ENCODE data around the gene ZNF45. TPM values are rescaled to one million over a fixed set of nuclear protein-coding genes. Genes with fewer than 3 reads are reported as not detected.

Gene ZNF45
- 20.8 to 21.8 TPM (median 21.1 TPM) in 3 replicates for total RNA-seq

GRCh38 chr19:43934985-43935708, at the start of gene ZNF45:
Gene ZNF45 (minus strand): TSS chr19:43935282. CDS start chr19:43922185, 13,097 bp downstream.
- Mint-ChIP-seq H3K27me3 (ENCODE audit: low read depth) (peaks cover 4% of the 10 kb centered on the region), H3K9me3 (peaks cover 16% of the 10 kb centered on the region), H3K4me1 (peaks cover 13% of the 10 kb centered on the region), H3K4me3 (peak within 1 kb of the TSS; percentile 97), H3K36me3 (peaks cover 20% of the 10 kb centered on the region), H3K27ac (peak within 1 kb of the TSS; percentile 96)
- peak; percentile 74 to 84 for DNase-seq (ENCODE audit: low spot score in 2 of 2, unreplicated experiment in 2 of 2)
- TF ChIP-seq, protein P1, sequence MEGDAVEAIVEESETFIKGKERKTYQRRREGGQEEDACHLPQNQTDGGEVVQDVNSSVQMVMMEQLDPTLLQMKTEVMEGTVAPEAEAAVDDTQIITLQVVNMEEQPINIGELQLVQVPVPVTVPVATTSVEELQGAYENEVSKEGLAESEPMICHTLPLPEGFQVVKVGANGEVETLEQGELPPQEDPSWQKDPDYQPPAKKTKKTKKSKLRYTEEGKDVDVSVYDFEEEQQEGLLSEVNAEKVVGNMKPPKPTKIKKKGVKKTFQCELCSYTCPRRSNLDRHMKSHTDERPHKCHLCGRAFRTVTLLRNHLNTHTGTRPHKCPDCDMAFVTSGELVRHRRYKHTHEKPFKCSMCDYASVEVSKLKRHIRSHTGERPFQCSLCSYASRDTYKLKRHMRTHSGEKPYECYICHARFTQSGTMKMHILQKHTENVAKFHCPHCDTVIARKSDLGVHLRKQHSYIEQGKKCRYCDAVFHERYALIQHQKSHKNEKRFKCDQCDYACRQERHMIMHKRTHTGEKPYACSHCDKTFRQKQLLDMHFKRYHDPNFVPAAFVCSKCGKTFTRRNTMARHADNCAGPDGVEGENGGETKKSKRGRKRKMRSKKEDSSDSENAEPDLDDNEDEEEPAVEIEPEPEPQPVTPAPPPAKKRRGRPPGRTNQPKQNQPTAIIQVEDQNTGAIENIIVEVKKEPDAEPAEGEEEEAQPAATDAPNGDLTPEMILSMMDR (IDR thresholded peaks at IDR 0.05; ENCODE audit: unreplicated experiment), result no peak

- Mint-ChIP-seq H3K27ac (peak overlapping the region; percentile 25), H3K4me1 (peaks cover 2% of the 10 kb centered on the region), H3K9me3 (peaks cover 40% of the 10 kb centered on the region), H3K27me3 (ENCODE audit: low read depth) (no peaks in the 10 kb centered on the region), H3K4me3 (peak overlapping the region; percentile 97), H3K36me3 (peaks cover 18% of the 10 kb centered on the region)
- TF ChIP-seq, protein P1 (IDR thresholded peaks at IDR 0.05; ENCODE audit: unreplicated experiment), result no peak
- no peak for DNase-seq (ENCODE audit: low spot score in 2 of 2, unreplicated experiment in 2 of 2)
Measured at GRCh38 chr19:43984687-43985000, 49.6 kb upstream of the ZNF45 start.

DNA sequence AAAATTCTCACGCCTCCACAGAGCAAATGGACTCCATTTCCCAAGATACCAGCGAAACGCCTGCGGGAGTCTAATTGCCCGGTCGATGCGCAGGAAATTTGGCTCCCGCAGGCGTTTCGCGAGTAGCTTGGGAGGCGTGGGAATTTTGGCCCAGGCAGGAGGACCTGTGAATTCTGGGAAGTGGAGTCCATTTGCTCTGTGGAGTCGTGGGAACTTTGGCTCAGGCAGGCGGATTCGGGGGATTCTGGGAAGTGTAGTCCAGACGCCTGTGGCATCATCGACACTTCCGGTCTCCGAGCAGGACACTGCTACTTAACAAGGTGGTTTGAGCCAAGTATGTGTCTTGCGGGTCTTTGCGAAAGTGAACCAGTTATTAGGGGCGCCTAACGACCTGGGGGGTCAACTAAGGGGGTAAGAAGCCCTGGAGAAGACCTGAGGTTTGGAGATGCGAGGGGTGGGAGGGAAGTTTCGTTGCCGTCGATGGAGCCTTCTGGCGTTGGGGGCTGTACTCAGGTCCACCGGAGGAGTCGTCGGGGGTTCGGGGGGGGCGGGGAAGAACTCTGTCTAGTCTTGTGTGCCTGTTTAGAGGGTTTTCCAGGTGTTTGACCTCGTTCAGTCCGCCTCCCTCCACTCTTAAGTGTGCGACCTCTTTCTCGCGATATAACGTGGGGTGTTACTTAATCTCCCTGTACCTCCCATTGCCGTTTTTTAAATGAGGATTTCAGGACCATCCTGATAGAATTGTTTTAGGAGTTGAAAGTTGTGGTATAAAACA, 49.0 kb upstream of the ZNF45 start, which contains the start of gene ZNF155:
Gene ZNF155 (plus strand): TSS at position 277 of the 775 bp plus-strand sequence. CDS start 4,356 bp downstream, outside the sequence.
- Mint-ChIP-seq H3K27ac (peak within 1 kb of the TSS; percentile 84), H3K27me3 (ENCODE audit: low read depth) (no peaks in the 10 kb centered on the region), H3K9me3 (peaks cover 43% of the 10 kb centered on the region), H3K4me1 (peaks cover 2% of the 10 kb centered on the region), H3K36me3 (peaks cover 15% of the 10 kb centered on the region), H3K4me3 (peak within 1 kb of the TSS; percentile 97)
- DNase-seq (ENCODE audit: low spot score in 2 of 2, unreplicated experiment in 2 of 2), result peak; percentile 53 to 73
- TF ChIP-seq, protein P1 (IDR thresholded peaks at IDR 0.05; ENCODE audit: unreplicated experiment), result no peak

GRCh38 chr19:43983544-43983911, 48.4 kb upstream of the ZNF45 start:
- peaks cover 43% of the 10 kb centered on the region for H3K9me3 Mint-ChIP-seq
- H3K4me3 Mint-ChIP-seq, result peak overlapping the region; percentile 64
- no peak overlapping the region for H3K27ac Mint-ChIP-seq
- TF ChIP-seq, protein P1 (IDR thresholded peaks at IDR 0.05; ENCODE audit: unreplicated experiment), result no peak
- peaks cover 2% of the 10 kb centered on the region for H3K4me1 Mint-ChIP-seq
- no peak for DNase-seq (ENCODE audit: low spot score in 2 of 2, unreplicated experiment in 2 of 2)
- H3K36me3 Mint-ChIP-seq, result peaks cover 14% of the 10 kb centered on the region
- no peaks in the 10 kb centered on the region for H3K27me3 Mint-ChIP-seq (ENCODE audit: low read depth)

- TF ChIP-seq, protein P1 (IDR thresholded peaks at IDR 0.05; ENCODE audit: unreplicated experiment), result no peak
- Mint-ChIP-seq H3K4me1 (no peaks in the 10 kb centered on the region), H3K27me3 (ENCODE audit: low read depth) (no peaks in the 10 kb centered on the region), H3K27ac (no peak overlapping the region), H3K4me3 (no peak overlapping the region), H3K36me3 (peaks cover 53% of the 10 kb centered on the region), H3K9me3 (peaks cover 84% of the 10 kb centered on the region)
- DNase-seq (ENCODE audit: low spot score in 2 of 2, unreplicated experiment in 2 of 2), result no peak
Measured at GRCh38 chr19:43976732-43977131, 41.6 kb upstream of the ZNF45 start.

Measured in mesothelial cell of epicardium (in vitro differentiated cells).